Activated CD8-positive, alpha-beta T cell treated with anti-CD3 and anti-CD28 coated beads for 36 hours (primary cell): Measurements from ENCODE around the gene SPECC1L. TPM values are rescaled to one million over a fixed set of nuclear protein-coding genes. Genes with fewer than 3 reads are reported as not detected.

ENCODE experiments used
- ATAC-seq: fragments of 200-7000 bp; cut with Tn5 transposase; one replicate; pipeline ENCODE4 v1.10.0; 2021; ENCODE audit warnings: mild to moderate bottlenecking, moderate library complexity
- CTCF ChIA-PET: fragments of 350-600 bp; sonication (Branson Sonifier 250); formaldehyde crosslinking; loops from one replicate; lab custom pipeline; 2021; ENCODE audit warnings: antibody characterized with exemption; lab: Charles Lee
- POLR2A ChIA-PET: fragments of 350-600 bp; sonication (Branson Sonifier 250); formaldehyde crosslinking; loops from one replicate; lab custom pipeline; 2021; ENCODE audit warnings: antibody characterized with exemption; lab: Charles Lee
- DNase-seq: peaks from one replicate; pipeline ENCODE4 v3.0.0-alpha.2; 2020
- H3K27ac Mint-ChIP-seq: one replicate; pipeline ENCODE4 v1.8.0; 2021; ENCODE audit warnings: mild to moderate bottlenecking, mixed read lengths
- H3K27me3 Mint-ChIP-seq: one replicate; pipeline ENCODE4 v1.8.0; 2021; ENCODE audit warnings: mixed read lengths
- H3K36me3 Mint-ChIP-seq: one replicate; pipeline ENCODE4 v1.8.0; 2021; ENCODE audit warnings: low read depth, mixed read lengths
- H3K4me1 Mint-ChIP-seq: one replicate; pipeline ENCODE4 v1.8.0; 2021; ENCODE audit warnings: low read depth, mixed read lengths
- H3K4me3 Mint-ChIP-seq: one replicate; pipeline ENCODE4 v1.8.0; 2021; ENCODE audit warnings: mild to moderate bottlenecking, moderate library complexity, mixed read lengths
- H3K9me3 Mint-ChIP-seq: one replicate; pipeline ENCODE4 v1.8.0; 2021; ENCODE audit warnings: mixed read lengths
- intact Hi-C: fragments of 100-400 bp; cut with micrococcal nuclease; formaldehyde crosslinking; loops from one replicate; pipeline ENCODE4 v1.10.0; 2022
- total RNA-seq, 2 experiments: library from RNA; stranded (reverse); gene quantifications; one replicate each; pipeline ENCODE4 v1.2.3, GENCODE V29; 2021
- TF ChIP-seq, protein P1 (sequence below): fragments of 200-600 bp; IDR thresholded peaks from one replicate; pipeline ENCODE4 v1.8.0; 2022; ENCODE audit warnings: antibody characterized with exemption, mild to moderate bottlenecking

The SPECC1L gene
- total RNA-seq, 2 experiments from 2014 or later, result 38.9 to 39.0 TPM

- TF ChIP-seq, protein P1, sequence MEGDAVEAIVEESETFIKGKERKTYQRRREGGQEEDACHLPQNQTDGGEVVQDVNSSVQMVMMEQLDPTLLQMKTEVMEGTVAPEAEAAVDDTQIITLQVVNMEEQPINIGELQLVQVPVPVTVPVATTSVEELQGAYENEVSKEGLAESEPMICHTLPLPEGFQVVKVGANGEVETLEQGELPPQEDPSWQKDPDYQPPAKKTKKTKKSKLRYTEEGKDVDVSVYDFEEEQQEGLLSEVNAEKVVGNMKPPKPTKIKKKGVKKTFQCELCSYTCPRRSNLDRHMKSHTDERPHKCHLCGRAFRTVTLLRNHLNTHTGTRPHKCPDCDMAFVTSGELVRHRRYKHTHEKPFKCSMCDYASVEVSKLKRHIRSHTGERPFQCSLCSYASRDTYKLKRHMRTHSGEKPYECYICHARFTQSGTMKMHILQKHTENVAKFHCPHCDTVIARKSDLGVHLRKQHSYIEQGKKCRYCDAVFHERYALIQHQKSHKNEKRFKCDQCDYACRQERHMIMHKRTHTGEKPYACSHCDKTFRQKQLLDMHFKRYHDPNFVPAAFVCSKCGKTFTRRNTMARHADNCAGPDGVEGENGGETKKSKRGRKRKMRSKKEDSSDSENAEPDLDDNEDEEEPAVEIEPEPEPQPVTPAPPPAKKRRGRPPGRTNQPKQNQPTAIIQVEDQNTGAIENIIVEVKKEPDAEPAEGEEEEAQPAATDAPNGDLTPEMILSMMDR, result no peak
- POLR2A ChIA-PET, result interaction anchor here (0.8 to 2.0 kb wide), 2 partner anchors 17 to 127 kb away, joined by 3 to 6 read pairs; no protein-coding TSS in a partner anchor
- no peak for DNase-seq
- peaks cover 27% of the 10 kb centered on the region for H3K36me3 Mint-ChIP-seq
- H3K9me3 Mint-ChIP-seq, result no peaks in the 10 kb centered on the region
- intact Hi-C loops, result no loop called here
- CTCF ChIA-PET, result interaction anchor here (0.6 kb wide), 1 partner anchor 536 kb away, joined by 3 read pairs; no protein-coding TSS in a partner anchor
- no peaks in the 10 kb centered on the region for H3K27me3 Mint-ChIP-seq
- no peak overlapping the region for H3K27ac Mint-ChIP-seq
- ATAC-seq, result no peak
- no peak overlapping the region for H3K4me3 Mint-ChIP-seq
- H3K4me1 Mint-ChIP-seq, result peaks cover 59% of the 10 kb centered on the region
These were observed 32.0 kb downstream of the SPECC1L start for GRCh38 chr22:24302591-24302990.

- no peak overlapping the region for H3K27ac Mint-ChIP-seq
- no peaks in the 10 kb centered on the region for H3K9me3 Mint-ChIP-seq
- ChIA-PET CTCF (interaction anchor here (0.6 kb wide), 1 partner anchor 536 kb away, joined by 3 read pairs; no protein-coding TSS in a partner anchor), POLR2A (interaction anchor here (2.0 kb wide), 1 partner anchor 17 kb away, joined by 6 read pairs; no protein-coding TSS in a partner anchor)
- TF ChIP-seq, protein P1, result no peak
- H3K36me3 Mint-ChIP-seq, result peaks cover 27% of the 10 kb centered on the region
- DNase-seq, result no peak
- peaks cover 59% of the 10 kb centered on the region for H3K4me1 Mint-ChIP-seq
- ATAC-seq, result no peak
- no peak overlapping the region for H3K4me3 Mint-ChIP-seq
- intact Hi-C loops, result no loop called here
- H3K27me3 Mint-ChIP-seq, result no peaks in the 10 kb centered on the region
These were observed 32.4 kb downstream of the SPECC1L start for GRCh38 chr22:24303007-24303406.

GRCh38 chr22:24304062-24304675, 33.5 kb downstream of the SPECC1L start:
- Mint-ChIP-seq H3K4me3 (no peak overlapping the region), H3K36me3 (peaks cover 30% of the 10 kb centered on the region), H3K9me3 (no peaks in the 10 kb centered on the region), H3K4me1 (peaks cover 50% of the 10 kb centered on the region), H3K27me3 (no peaks in the 10 kb centered on the region), H3K27ac (no peak overlapping the region)
- ChIA-PET POLR2A (interaction anchor here (0.7 to 1.2 kb wide), 2 partner anchors 32 to 182 kb away, joined by 3 to 6 read pairs; no protein-coding TSS in a partner anchor), CTCF (no interaction called here)
- TF ChIP-seq, protein P1, result no peak
- ATAC-seq (no peak), DNase-seq (no peak)
- intact Hi-C loops, result no loop called here

DNA sequence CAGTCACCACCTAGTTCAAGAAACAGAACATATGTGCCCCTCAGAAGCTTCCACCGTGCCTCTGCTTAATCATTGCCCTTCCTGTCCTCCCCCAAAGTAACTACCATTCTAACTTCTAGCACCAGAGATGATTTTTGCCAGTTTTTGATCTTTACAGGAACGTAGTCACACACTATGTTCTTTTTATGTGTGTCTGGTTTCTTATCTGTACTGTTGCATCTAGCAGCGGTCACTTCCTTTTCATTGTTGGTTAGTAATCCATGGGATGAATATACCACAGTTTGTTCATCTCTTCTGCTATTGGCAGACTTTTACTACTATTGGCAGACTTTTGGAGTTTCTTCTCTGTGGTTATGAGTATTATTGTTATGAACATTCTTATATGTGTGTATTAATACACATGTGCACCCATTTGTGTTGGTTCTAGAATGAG, 34.6 kb downstream of the SPECC1L start:
- Mint-ChIP-seq H3K4me3 (no peak overlapping the region), H3K9me3 (no peaks in the 10 kb centered on the region), H3K27ac (peak overlapping the region; percentile 47), H3K27me3 (no peaks in the 10 kb centered on the region), H3K36me3 (peaks cover 31% of the 10 kb centered on the region), H3K4me1 (peaks cover 48% of the 10 kb centered on the region)
- CTCF ChIA-PET, result no interaction called here
- TF ChIP-seq, protein P1, result no peak
- intact Hi-C loops, result no loop called here
- POLR2A ChIA-PET, result interaction anchor here (0.7 to 1.2 kb wide), 2 partner anchors 33 to 181 kb away, joined by 3 to 6 read pairs; no protein-coding TSS in a partner anchor
- peak; percentile 47 for DNase-seq
- ATAC-seq, result peak; percentile 90

DNA sequence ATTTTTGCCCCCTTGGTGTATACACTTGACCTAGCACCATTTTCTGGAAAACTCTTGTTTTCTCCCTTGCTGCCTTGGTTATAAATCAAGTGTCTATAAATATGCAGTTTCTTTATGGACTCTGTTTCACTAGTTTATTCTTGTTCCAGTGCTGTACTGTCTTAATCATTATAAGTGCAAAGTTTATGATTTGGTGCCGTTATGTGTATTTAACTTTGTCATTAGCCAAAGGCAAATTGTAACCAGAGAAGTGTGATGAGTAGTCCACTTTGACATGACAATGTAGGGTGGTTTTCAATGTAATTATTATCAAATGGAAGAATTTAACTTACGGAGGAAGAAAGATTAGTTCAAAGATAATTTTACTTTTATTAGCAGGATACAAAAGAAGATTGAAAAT, 40.3 kb downstream of the SPECC1L start:
- H3K27ac Mint-ChIP-seq, result no peak overlapping the region
- ChIA-PET CTCF (no interaction called here), POLR2A (no interaction called here)
- no peak for DNase-seq
- no peaks in the 10 kb centered on the region for H3K27me3 Mint-ChIP-seq
- no peak overlapping the region for H3K4me3 Mint-ChIP-seq
- intact Hi-C loops, result no loop called here
- TF ChIP-seq, protein P1, result no peak
- ATAC-seq, result no peak
- peaks cover 30% of the 10 kb centered on the region for H3K36me3 Mint-ChIP-seq
- H3K9me3 Mint-ChIP-seq, result no peaks in the 10 kb centered on the region
- H3K4me1 Mint-ChIP-seq, result peaks cover 9% of the 10 kb centered on the region
